HEK293T (cell line): ENCODE data around the gene TBL2.

ENCODE experiments used
- BHLHE40 ChIP-seq: fragments of 450-650 bp; IDR thresholded peaks from 2 replicates; pipeline ENCODE4 v1.6.1; 2016; ENCODE audit warnings: mild to moderate bottlenecking, moderate library complexity, borderline replicate concordance
- CTBP1 ChIP-seq: fragments of 450-650 bp; IDR thresholded peaks from 2 replicates; pipeline ENCODE4 v1.6.1; 2016; ENCODE audit warnings: borderline replicate concordance
- ELF4 ChIP-seq: fragments of 450-650 bp; IDR thresholded peaks from 2 replicates; pipeline ENCODE4 v1.6.1; 2017; ENCODE audit warnings: antibody characterized with exemption
- FOXA1 ChIP-seq: fragments of 450-650 bp; IDR thresholded peaks from 2 replicates; pipeline ENCODE4 v1.6.1; 2016; ENCODE audit warnings: mild to moderate bottlenecking
- FOXM1 ChIP-seq: fragments of 450-650 bp; IDR thresholded peaks from 2 replicates; pipeline ENCODE4 v1.6.1; 2017; ENCODE audit warnings: mild to moderate bottlenecking, borderline replicate concordance
- HDGF ChIP-seq: fragments of 450-650 bp; IDR thresholded peaks from 2 replicates; pipeline ENCODE4 v1.6.1; 2017; ENCODE audit warnings: antibody characterized with exemption, borderline replicate concordance
- LEF1 ChIP-seq: fragments of 450-650 bp; IDR thresholded peaks from 2 replicates; pipeline ENCODE4 v1.6.1; 2017; ENCODE audit warnings: mild to moderate bottlenecking, borderline replicate concordance
- NFRKB ChIP-seq: fragments of 450-650 bp; IDR thresholded peaks from 2 replicates; pipeline ENCODE4 v1.6.1; 2016; ENCODE audit warnings: mild to moderate bottlenecking, moderate library complexity
- SP1 ChIP-seq: fragments of 450-650 bp; IDR thresholded peaks from 2 replicates; pipeline ENCODE4 v1.6.1; 2017
- SUZ12 ChIP-seq: fragments of 450-650 bp; IDR thresholded peaks from 2 replicates; pipeline ENCODE4 v1.6.1; 2016; ENCODE audit warnings: mild to moderate bottlenecking
- TARDBP ChIP-seq: fragments of 450-650 bp; IDR thresholded peaks from 2 replicates; pipeline ENCODE4 v1.6.1; 2016
- ZNF384 ChIP-seq: fragments of 450-650 bp; IDR thresholded peaks from 2 replicates; pipeline ENCODE4 v1.6.1; 2016

DNA sequence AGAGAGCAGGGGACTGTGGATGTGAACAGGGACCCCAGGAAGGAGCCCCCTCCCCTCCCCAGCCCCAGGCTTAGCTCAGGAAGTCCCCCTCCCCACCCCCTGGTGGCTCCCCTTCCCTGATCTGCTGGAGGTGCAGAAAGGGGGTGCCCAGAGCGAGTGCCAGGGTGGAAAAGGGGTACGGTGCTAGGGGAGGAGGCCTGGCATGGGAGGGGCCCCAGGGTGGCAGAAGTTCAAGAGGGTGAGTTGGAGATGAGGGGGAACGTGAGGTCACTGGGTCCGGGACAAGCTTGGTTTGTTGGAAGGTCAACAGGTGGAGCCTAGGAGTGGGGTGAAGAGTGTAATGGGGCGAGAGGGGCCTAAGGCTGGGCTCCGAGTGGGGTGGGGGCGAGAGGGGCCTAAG is 21.5 kb upstream of the TBL2 start:
- TF ChIP-seq BHLHE40 (no peak), ZNF384 (no peak), FOXM1 (no peak), SP1 (no peak), ELF4 (no peak), HDGF (no peak), SUZ12 (no peak), CTBP1 (no peak), LEF1 (no peak), NFRKB (no peak), FOXA1 (no peak), TARDBP (no peak)
